Lower leg skin (tissue), 3 donors: Measurements from ENCODE around the gene BABAM1.

Source experiments
- CTCF ChIP-seq, 3 donors: fragments of 450-650 bp; IDR thresholded peaks; one replicate each; pipeline ENCODE4 v1.5.1; 2016; ENCODE audit warnings: antibody characterized with exemption in 3 of 3, mild to moderate bottlenecking in 3 of 3, moderate library complexity in 2 of 3
- POLR2A ChIP-seq, 2 donors: fragments of 450-650 bp; IDR thresholded peaks; one replicate each; pipeline ENCODE4 v1.6.1; 2016 to 2017; ENCODE audit warnings: antibody characterized with exemption in 2 of 2, mild to moderate bottlenecking in 1 of 2, moderate library complexity in 1 of 2

- TF ChIP-seq CTCF (IDR thresholded peaks at IDR 0.05), result no peak
- no peak for TF ChIP-seq POLR2A (IDR thresholded peaks at IDR 0.05)
Measured at GRCh38 chr19:17236811-17237543, 30.3 kb upstream of the BABAM1 start.
